ENCODE data around the gene ETS1.

The ETS1 gene

GRCh38 chr11:128603003-128603696 lies 15.8 kb upstream of the ETS1 start:
- no peak for TF ChIP-seq CTCF (IDR thresholded peaks at IDR 0.05; ENCODE audit: low read depth, low read length)
- DNase-seq = no peak
- H3K4me3 ChIP-seq (ENCODE audit: low read depth, low read length) = no peak overlapping the region
- H3K27me3 ChIP-seq (ENCODE audit: insufficient read depth, low read depth, severe bottlenecking) = no peaks in the 10 kb centered on the region
- H3K27ac ChIP-seq = no peak overlapping the region
- no peaks in the 10 kb centered on the region for H3K9me3 ChIP-seq (ENCODE audit: severe bottlenecking)
- H3K36me3 ChIP-seq = no peaks in the 10 kb centered on the region

GRCh38 chr11:128599729-128600128 lies 12.4 kb upstream of the ETS1 start:
- Histone ChIP-seq H3K27me3 (ENCODE audit: insufficient read depth, low read depth, severe bottlenecking) (no peaks in the 10 kb centered on the region), H3K9me3 (ENCODE audit: severe bottlenecking) (no peaks in the 10 kb centered on the region), H3K36me3 (no peaks in the 10 kb centered on the region), H3K27ac (no peak overlapping the region), H3K4me3 (ENCODE audit: low read depth, low read length) (no peak overlapping the region)
- DNase-seq = no peak
- TF ChIP-seq CTCF (IDR thresholded peaks at IDR 0.05; ENCODE audit: low read depth, low read length) = no peak

- H3K4me3 ChIP-seq (ENCODE audit: low read depth, low read length) = no peak overlapping the region
- no peak overlapping the region for H3K27ac ChIP-seq
- no peaks in the 10 kb centered on the region for H3K9me3 ChIP-seq (ENCODE audit: severe bottlenecking)
- no peaks in the 10 kb centered on the region for H3K36me3 ChIP-seq
- TF ChIP-seq CTCF (IDR thresholded peaks at IDR 0.05; ENCODE audit: low read depth, low read length) = no peak
- H3K27me3 ChIP-seq (ENCODE audit: insufficient read depth, low read depth, severe bottlenecking) = no peaks in the 10 kb centered on the region
- DNase-seq = no peak
These were observed 11.3 kb upstream of the ETS1 start for GRCh38 chr11:128598506-128599150.

GRCh38 chr11:128598096-128598495 lies 10.7 kb upstream of the ETS1 start:
- no peak overlapping the region for H3K4me3 ChIP-seq (ENCODE audit: low read depth, low read length)
- H3K27me3 ChIP-seq (ENCODE audit: insufficient read depth, low read depth, severe bottlenecking) = no peaks in the 10 kb centered on the region
- H3K36me3 ChIP-seq = no peaks in the 10 kb centered on the region
- TF ChIP-seq CTCF (IDR thresholded peaks at IDR 0.05; ENCODE audit: low read depth, low read length) = no peak
- no peak overlapping the region for H3K27ac ChIP-seq
- DNase-seq = no peak
- H3K9me3 ChIP-seq (ENCODE audit: severe bottlenecking) = no peaks in the 10 kb centered on the region

GRCh38 chr11:128597209-128597608 lies 9.9 kb upstream of the ETS1 start:
- TF ChIP-seq CTCF (IDR thresholded peaks at IDR 0.05; ENCODE audit: low read depth, low read length) = no peak
- Histone ChIP-seq H3K27me3 (ENCODE audit: insufficient read depth, low read depth, severe bottlenecking) (no peaks in the 10 kb centered on the region), H3K36me3 (no peaks in the 10 kb centered on the region), H3K27ac (no peak overlapping the region), H3K4me3 (ENCODE audit: low read depth, low read length) (no peak overlapping the region), H3K9me3 (ENCODE audit: severe bottlenecking) (no peaks in the 10 kb centered on the region)
- DNase-seq = no peak

Data from WERI-Rb-1 (cell line).